ENCODE results near the gene IFIT5. TPM values are rescaled to one million over a fixed set of nuclear protein-coding genes. Genes with fewer than 3 reads are reported as not detected.
"Not testable (repeated sequence)": the region's sequence is repeated elsewhere in the genome, so short reads cannot be mapped to it uniquely, and the experiment has no call there.

Gene IFIT5
- total RNA-seq, 1 experiment from 2014 or later, result 2.3 TPM

GRCh38 chr10:89440226-89441009 lies 26.1 kb downstream of the IFIT5 start:
- DNase-seq, result no peak
- Histone ChIP-seq H3K4me3 (ENCODE audit: insufficient read depth, low read depth, low read length) (no peak overlapping the region), H3K27me3 (ENCODE audit: control insufficient read depth, insufficient read depth, low read length) (no peaks in the 10 kb centered on the region), H3K36me3 (replicated peaks; ENCODE audit: control insufficient read depth, insufficient read depth, low read length) (no peaks in the 10 kb centered on the region)

DNA sequence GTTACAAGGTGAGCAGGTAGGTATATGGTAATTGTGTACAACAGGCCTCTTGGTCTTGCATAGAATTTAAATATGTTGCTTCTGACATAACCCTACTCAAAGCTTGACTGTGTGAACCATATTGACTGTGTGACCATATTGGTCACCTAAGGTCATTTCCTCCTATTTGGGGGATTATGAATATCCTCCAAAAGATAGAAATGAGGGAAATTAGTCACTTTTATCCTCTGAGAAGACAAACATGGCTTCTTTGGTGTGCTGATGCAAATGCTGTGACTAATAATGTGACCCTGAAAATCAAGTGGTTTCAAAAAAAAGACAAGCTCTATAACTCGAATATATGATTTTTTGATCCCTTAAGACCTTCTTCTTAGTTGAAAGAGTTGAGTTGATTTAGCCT lies 27.9 kb downstream of the IFIT5 start:
- H3K4me3 ChIP-seq (ENCODE audit: insufficient read depth, low read depth, low read length), result no peak overlapping the region
- H3K36me3 ChIP-seq (replicated peaks; ENCODE audit: control insufficient read depth, insufficient read depth, low read length), result no peaks in the 10 kb centered on the region
- no peak for DNase-seq
- H3K27me3 ChIP-seq (ENCODE audit: control insufficient read depth, insufficient read depth, low read length), result no peaks in the 10 kb centered on the region

GRCh38 chr10:89444819-89445218 lies 30.5 kb downstream of the IFIT5 start:
- not testable (repeated sequence) for DNase-seq; H3K27me3 ChIP-seq (ENCODE audit: control insufficient read depth, insufficient read depth, low read length); H3K4me3 ChIP-seq (ENCODE audit: insufficient read depth, low read depth, low read length); H3K36me3 ChIP-seq (replicated peaks; ENCODE audit: control insufficient read depth, insufficient read depth, low read length)

DNA sequence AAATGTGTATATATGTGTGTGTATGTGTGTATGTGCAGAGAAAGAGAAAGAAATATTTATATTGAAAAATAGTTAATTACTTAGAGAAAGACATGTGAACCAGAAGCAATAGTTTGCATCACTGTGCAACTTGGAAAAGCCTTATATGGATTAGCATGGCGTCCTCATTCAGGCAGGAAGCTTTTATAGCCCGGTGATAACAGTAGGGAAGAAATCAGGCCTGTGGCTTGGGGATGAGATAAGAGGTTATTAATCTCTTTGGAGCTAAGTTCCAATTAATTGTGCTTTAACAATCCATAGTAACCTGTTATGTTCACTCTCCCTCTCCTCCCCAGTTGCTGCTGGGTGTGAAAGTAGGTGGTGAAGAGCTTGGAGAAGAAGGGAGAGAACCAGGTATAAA lies 36.5 kb downstream of the IFIT5 start:
- Histone ChIP-seq H3K36me3 (replicated peaks; ENCODE audit: control insufficient read depth, insufficient read depth, low read length) (no peaks in the 10 kb centered on the region), H3K4me3 (ENCODE audit: insufficient read depth, low read depth, low read length) (no peak overlapping the region), H3K27me3 (ENCODE audit: control insufficient read depth, insufficient read depth, low read length) (no peaks in the 10 kb centered on the region)
- DNase-seq, result no peak

- DNase-seq, result no peak
- Histone ChIP-seq H3K36me3 (replicated peaks; ENCODE audit: control insufficient read depth, insufficient read depth, low read length) (no peaks in the 10 kb centered on the region), H3K4me3 (ENCODE audit: insufficient read depth, low read depth, low read length) (no peak overlapping the region), H3K27me3 (ENCODE audit: control insufficient read depth, insufficient read depth, low read length) (no peaks in the 10 kb centered on the region)
Measured at GRCh38 chr10:89452193-89452592, 37.8 kb downstream of the IFIT5 start.

GRCh38 chr10:89454561-89455347 lies 40.4 kb downstream of the IFIT5 start:
- no peak for DNase-seq
- H3K27me3 ChIP-seq (ENCODE audit: control insufficient read depth, insufficient read depth, low read length), result no peaks in the 10 kb centered on the region
- no peaks in the 10 kb centered on the region for H3K36me3 ChIP-seq (replicated peaks; ENCODE audit: control insufficient read depth, insufficient read depth, low read length)
- H3K4me3 ChIP-seq (ENCODE audit: insufficient read depth, low read depth, low read length), result no peak overlapping the region

- Histone ChIP-seq H3K4me3 (ENCODE audit: insufficient read depth, low read depth, low read length) (no peak overlapping the region), H3K36me3 (replicated peaks; ENCODE audit: control insufficient read depth, insufficient read depth, low read length) (no peaks in the 10 kb centered on the region), H3K27me3 (ENCODE audit: control insufficient read depth, insufficient read depth, low read length) (no peaks in the 10 kb centered on the region)
- DNase-seq, result no peak
Measured at GRCh38 chr10:89458291-89458690, 43.9 kb downstream of the IFIT5 start.

DNA sequence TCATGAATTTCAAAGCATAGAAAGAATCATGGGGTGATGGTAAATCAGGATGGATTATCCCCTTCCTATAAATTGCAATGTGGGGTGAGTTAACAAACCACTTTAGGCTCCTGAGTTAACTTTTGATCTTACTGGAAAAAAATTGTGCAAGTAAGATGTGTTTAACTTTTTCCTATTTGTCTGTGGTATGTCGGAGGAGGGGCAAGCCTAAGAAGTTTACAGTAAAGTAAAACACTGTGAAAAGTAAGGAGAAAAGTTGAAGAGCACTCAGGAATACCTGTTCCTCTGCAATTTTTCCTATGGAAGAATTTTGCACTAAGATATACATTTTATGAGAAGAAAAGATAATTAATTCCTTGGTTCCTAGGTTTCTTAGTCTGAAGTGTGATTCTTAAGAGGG lies 44.4 kb downstream of the IFIT5 start:
- Histone ChIP-seq H3K36me3 (replicated peaks; ENCODE audit: control insufficient read depth, insufficient read depth, low read length) (no peaks in the 10 kb centered on the region), H3K4me3 (ENCODE audit: insufficient read depth, low read depth, low read length) (no peak overlapping the region), H3K27me3 (ENCODE audit: control insufficient read depth, insufficient read depth, low read length) (no peaks in the 10 kb centered on the region)
- DNase-seq, result no peak

GRCh38 chr10:89463846-89464537 lies 49.6 kb downstream of the IFIT5 start:
- no peaks in the 10 kb centered on the region for H3K27me3 ChIP-seq (ENCODE audit: control insufficient read depth, insufficient read depth, low read length)
- no peak overlapping the region for H3K4me3 ChIP-seq (ENCODE audit: insufficient read depth, low read depth, low read length)
- H3K36me3 ChIP-seq (replicated peaks; ENCODE audit: control insufficient read depth, insufficient read depth, low read length), result no peaks in the 10 kb centered on the region
- no peak for DNase-seq

- no peak for DNase-seq
- no peaks in the 10 kb centered on the region for H3K27me3 ChIP-seq (ENCODE audit: control insufficient read depth, insufficient read depth, low read length)
- no peaks in the 10 kb centered on the region for H3K36me3 ChIP-seq (replicated peaks; ENCODE audit: control insufficient read depth, insufficient read depth, low read length)
- H3K4me3 ChIP-seq (ENCODE audit: insufficient read depth, low read depth, low read length), result no peak overlapping the region
Measured at GRCh38 chr10:89465196-89465595, 50.8 kb downstream of the IFIT5 start.

DNA sequence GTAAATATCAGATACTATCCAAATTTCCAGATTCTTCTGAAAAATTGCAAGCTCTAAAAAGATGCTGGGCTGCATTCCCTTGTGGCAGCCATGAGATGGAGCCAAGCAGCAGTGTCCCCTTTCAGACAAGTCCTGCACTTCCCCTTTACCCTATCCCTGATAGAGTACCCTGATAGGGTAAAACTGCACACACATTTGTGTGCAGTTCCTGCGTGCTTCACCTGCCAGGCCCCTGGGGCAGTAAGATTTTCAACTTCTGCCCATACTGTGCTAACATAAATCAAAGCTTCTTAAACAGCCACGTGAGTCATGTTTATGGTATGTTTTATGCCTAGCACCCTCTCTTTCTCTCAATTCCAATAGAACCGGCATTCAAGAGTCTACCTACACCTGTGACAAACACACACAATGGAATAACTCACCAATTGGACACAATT lies 52.2 kb downstream of the IFIT5 start:
- DNase-seq, result peak; percentile 22
- Histone ChIP-seq H3K36me3 (replicated peaks; ENCODE audit: control insufficient read depth, insufficient read depth, low read length) (no peaks in the 10 kb centered on the region), H3K27me3 (ENCODE audit: control insufficient read depth, insufficient read depth, low read length) (no peaks in the 10 kb centered on the region), H3K4me3 (ENCODE audit: insufficient read depth, low read depth, low read length) (no peak overlapping the region)

GRCh38 chr10:89468191-89468965 lies 54.0 kb downstream of the IFIT5 start:
- Histone ChIP-seq H3K36me3 (replicated peaks; ENCODE audit: control insufficient read depth, insufficient read depth, low read length) (no peaks in the 10 kb centered on the region), H3K27me3 (ENCODE audit: control insufficient read depth, insufficient read depth, low read length) (no peaks in the 10 kb centered on the region), H3K4me3 (ENCODE audit: insufficient read depth, low read depth, low read length) (no peak overlapping the region)
- no peak for DNase-seq

DNA sequence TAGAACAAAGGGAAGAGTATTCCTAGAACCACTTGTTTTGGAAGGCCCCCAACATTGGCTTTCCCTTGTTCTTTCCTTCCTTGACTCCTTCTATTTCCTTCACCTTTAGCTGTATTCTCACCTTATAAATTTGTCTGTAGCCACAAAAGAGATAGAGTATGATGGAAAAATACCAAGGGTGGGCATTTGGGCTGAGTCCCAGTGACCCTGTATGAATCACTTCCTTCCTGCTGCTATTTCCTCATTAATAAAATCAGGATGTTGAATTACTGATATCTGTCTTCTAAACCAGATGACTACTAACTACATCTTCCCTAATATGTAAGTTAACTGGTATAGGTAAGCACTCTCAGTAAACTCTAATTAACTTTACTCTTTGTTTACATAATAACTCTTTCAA lies 55.1 kb downstream of the IFIT5 start:
- DNase-seq, result no peak
- H3K27me3 ChIP-seq (ENCODE audit: control insufficient read depth, insufficient read depth, low read length), result no peaks in the 10 kb centered on the region
- no peak overlapping the region for H3K4me3 ChIP-seq (ENCODE audit: insufficient read depth, low read depth, low read length)
- no peaks in the 10 kb centered on the region for H3K36me3 ChIP-seq (replicated peaks; ENCODE audit: control insufficient read depth, insufficient read depth, low read length)
